ENCODE data around the gene NFRKB.

DNA sequence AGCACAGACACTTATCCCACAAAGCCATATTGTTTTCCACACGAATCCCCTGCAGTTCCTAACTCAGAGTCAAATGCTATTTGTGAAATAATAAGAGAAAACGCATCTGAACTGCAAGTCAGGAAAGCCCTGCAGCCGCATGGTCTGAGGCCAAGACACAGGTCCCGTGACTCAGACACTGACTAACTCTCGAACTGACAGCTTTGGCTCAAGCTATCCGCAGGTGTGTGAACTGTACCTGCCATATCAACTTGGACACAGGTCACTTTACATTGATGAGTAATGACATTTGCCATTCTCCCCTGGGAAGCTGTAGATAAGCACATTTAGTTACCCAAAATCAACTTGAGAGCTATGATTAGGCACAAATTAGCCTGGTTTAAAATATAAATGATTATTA, 34.9 kb upstream of the NFRKB start:
- TF ChIP-seq, protein P1, sequence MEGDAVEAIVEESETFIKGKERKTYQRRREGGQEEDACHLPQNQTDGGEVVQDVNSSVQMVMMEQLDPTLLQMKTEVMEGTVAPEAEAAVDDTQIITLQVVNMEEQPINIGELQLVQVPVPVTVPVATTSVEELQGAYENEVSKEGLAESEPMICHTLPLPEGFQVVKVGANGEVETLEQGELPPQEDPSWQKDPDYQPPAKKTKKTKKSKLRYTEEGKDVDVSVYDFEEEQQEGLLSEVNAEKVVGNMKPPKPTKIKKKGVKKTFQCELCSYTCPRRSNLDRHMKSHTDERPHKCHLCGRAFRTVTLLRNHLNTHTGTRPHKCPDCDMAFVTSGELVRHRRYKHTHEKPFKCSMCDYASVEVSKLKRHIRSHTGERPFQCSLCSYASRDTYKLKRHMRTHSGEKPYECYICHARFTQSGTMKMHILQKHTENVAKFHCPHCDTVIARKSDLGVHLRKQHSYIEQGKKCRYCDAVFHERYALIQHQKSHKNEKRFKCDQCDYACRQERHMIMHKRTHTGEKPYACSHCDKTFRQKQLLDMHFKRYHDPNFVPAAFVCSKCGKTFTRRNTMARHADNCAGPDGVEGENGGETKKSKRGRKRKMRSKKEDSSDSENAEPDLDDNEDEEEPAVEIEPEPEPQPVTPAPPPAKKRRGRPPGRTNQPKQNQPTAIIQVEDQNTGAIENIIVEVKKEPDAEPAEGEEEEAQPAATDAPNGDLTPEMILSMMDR (IDR thresholded peaks at IDR 0.05; ENCODE audit: low read depth, low read length) = no peak
- TF ChIP-seq EZH2phosphoT487 (IDR thresholded peaks at IDR 0.05; ENCODE audit: low read depth) = no peak
